ENCODE data around the gene IFITM1. TPM values are rescaled to one million over a fixed set of nuclear protein-coding genes. Genes with fewer than 3 reads are reported as not detected.

Gene IFITM1
- total RNA-seq, 1 donor = 64.4 TPM

DNA sequence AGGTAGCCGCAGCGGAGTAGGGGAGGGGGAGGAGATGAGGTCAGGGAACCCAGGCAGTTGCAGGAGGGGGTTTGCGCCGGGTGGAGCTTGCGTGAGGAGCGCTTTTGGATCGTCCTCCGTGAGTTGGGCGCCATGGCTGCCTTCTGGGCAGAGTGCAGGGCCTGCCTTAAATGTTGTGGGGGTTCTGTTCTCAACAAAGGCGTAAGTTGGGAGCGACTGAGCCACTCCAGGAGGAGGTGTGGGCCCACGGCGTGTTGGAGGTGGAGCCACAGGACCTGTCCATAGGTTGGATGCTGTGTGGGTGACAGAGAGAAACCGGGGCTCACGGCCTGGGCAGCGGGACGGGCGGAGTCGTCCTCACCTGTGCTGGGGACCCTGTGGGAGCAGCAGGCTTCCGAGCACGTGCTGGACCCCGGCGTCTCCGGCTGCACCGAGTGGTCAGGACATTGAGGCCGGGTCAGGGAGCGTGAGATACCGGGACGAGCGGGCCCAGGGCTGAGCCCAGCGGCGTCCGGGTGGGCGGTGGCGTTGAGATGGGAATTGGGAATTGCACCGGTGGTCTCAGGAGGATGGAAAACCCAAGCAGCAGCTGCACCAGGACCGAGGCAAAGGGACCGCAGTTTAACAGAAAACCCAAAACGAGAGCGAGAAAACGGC, 25.9 kb upstream of the IFITM1 start:
- Histone ChIP-seq H3K27ac (ENCODE audit: low read depth, low read length) (no peak overlapping the region), H3K4me2 (ENCODE audit: insufficient read depth, low read length) (peak overlapping the region; percentile 79), H2AFZ (ENCODE audit: low read length) (peak overlapping the region; percentile 23), H3K9me3 (ENCODE audit: low read depth, low read length) (no peaks in the 10 kb centered on the region), H4K20me1 (ENCODE audit: insufficient read depth, low read length) (no peaks in the 10 kb centered on the region), H3K4me1 (ENCODE audit: insufficient read depth, low read length) (peaks cover 4% of the 10 kb centered on the region), H3K4me3 (ENCODE audit: insufficient read depth, low read length) (peak overlapping the region; percentile 67), H3K79me2 (ENCODE audit: insufficient read depth, low read length) (no peaks in the 10 kb centered on the region), H3K27me3 (ENCODE audit: insufficient read depth, low read length) (peaks cover 15% of the 10 kb centered on the region), H3K36me3 (ENCODE audit: insufficient read depth, low read length) (no peaks in the 10 kb centered on the region)
- peak; percentile 65 for DNase-seq (ENCODE audit: insufficient read length, low spot score, missing footprints)
- TF ChIP-seq, protein P1, sequence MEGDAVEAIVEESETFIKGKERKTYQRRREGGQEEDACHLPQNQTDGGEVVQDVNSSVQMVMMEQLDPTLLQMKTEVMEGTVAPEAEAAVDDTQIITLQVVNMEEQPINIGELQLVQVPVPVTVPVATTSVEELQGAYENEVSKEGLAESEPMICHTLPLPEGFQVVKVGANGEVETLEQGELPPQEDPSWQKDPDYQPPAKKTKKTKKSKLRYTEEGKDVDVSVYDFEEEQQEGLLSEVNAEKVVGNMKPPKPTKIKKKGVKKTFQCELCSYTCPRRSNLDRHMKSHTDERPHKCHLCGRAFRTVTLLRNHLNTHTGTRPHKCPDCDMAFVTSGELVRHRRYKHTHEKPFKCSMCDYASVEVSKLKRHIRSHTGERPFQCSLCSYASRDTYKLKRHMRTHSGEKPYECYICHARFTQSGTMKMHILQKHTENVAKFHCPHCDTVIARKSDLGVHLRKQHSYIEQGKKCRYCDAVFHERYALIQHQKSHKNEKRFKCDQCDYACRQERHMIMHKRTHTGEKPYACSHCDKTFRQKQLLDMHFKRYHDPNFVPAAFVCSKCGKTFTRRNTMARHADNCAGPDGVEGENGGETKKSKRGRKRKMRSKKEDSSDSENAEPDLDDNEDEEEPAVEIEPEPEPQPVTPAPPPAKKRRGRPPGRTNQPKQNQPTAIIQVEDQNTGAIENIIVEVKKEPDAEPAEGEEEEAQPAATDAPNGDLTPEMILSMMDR (IDR thresholded peaks at IDR 0.05; ENCODE audit: extremely low read depth, low read depth, low read length) = no peak

DNA sequence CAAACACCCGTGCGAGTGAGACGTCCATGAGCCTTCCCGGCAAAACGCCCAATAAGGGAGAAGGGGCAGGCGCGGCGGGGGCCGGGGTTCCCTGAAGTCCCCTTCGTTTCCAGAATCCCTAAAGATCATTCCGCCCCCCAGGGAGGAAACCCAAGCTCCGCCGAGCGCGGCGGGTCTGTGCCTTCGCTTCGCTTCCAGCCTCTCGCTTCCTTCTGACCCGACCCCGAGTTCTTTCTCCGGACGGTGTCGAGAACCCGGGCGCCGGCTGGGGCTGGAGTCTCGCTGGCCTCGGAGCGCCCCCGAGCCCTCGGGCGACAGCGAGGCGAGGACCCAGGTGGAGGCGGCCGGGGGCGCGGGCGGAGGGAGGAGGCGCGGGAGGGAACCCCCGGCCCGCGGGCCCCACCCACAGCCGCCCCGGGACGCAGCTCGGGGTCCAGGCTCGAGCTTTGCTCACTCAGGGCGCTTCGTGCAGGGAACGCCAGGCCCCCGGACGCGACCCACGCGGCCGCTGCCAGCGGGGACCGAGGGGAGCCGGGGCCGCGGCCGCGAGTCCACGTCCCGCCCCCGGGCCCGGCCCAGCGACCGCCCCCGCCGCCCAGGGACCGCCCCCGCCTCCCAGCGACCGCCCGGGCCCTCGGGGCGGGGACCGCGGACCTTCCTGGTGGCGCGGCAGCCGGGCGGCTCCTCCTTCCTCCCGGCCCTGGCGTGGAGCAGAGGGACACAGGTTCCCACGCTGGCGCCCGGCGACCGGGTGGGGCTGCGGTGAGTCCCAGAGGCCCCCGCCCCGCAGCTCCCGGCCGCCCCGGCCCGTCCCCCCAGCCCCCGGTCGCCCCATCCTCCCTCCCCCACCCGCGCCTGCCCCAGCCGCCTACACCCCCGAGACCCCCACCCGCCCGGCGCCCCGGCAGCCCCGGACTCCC, 25.1 kb upstream of the IFITM1 start, which contains the start of gene PGGHG:
Gene PGGHG, plus strand, starts transcription at position 649 of the 920 bp plus-strand sequence. CDS start 691 bp downstream, outside the sequence.
- H2AFZ ChIP-seq (ENCODE audit: low read length) = peak within 1 kb of the TSS; percentile 23
- peaks cover 14% of the 10 kb centered on the region for H3K27me3 ChIP-seq (ENCODE audit: insufficient read depth, low read length)
- peak within 1 kb of the TSS; percentile 79 for H3K4me2 ChIP-seq (ENCODE audit: insufficient read depth, low read length)
- no peaks in the 10 kb centered on the region for H3K9me3 ChIP-seq (ENCODE audit: low read depth, low read length)
- no peaks in the 10 kb centered on the region for H4K20me1 ChIP-seq (ENCODE audit: insufficient read depth, low read length)
- H3K36me3 ChIP-seq (ENCODE audit: insufficient read depth, low read length) = no peaks in the 10 kb centered on the region
- TF ChIP-seq, protein P1 (IDR thresholded peaks at IDR 0.05; ENCODE audit: extremely low read depth, low read depth, low read length) = no peak
- H3K27ac ChIP-seq (ENCODE audit: low read depth, low read length) = no peak within 1 kb of the TSS
- H3K79me2 ChIP-seq (ENCODE audit: insufficient read depth, low read length) = no peaks in the 10 kb centered on the region
- peaks cover 4% of the 10 kb centered on the region for H3K4me1 ChIP-seq (ENCODE audit: insufficient read depth, low read length)
- peak; percentile 99 for DNase-seq (ENCODE audit: insufficient read length, low spot score, missing footprints)
- H3K4me3 ChIP-seq (ENCODE audit: insufficient read depth, low read length) = peak within 1 kb of the TSS; percentile 67

DNA sequence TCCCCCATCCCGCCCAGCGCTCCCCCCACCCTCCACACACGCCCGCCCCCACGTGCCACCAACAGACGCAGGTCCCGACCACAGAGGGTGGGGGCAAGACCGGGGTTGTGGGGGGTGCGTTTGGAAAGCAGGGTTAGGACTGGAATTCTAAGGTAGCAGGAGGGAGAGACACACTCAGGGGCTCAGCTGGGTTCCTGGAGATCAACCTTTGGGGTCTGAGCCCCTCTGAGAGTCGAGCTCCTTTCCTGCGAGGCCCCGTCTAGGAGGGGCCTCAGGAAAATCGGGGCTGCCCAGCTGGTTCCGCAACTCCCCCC, 24.5 kb upstream of the IFITM1 start:
- TF ChIP-seq, protein P1 (IDR thresholded peaks at IDR 0.05; ENCODE audit: extremely low read depth, low read depth, low read length) = no peak

More for the DNA sequence above, 24.5 kb upstream of the IFITM1 start:
- peaks cover 14% of the 10 kb centered on the region for H3K27me3 ChIP-seq (ENCODE audit: insufficient read depth, low read length)
- no peaks in the 10 kb centered on the region for H3K36me3 ChIP-seq (ENCODE audit: insufficient read depth, low read length)
- H3K27ac ChIP-seq (ENCODE audit: low read depth, low read length) = no peak overlapping the region
- H3K4me1 ChIP-seq (ENCODE audit: insufficient read depth, low read length) = peaks cover 4% of the 10 kb centered on the region
- peak overlapping the region; percentile 65 for H3K4me2 ChIP-seq (ENCODE audit: insufficient read depth, low read length)
- no peaks in the 10 kb centered on the region for H3K79me2 ChIP-seq (ENCODE audit: insufficient read depth, low read length)
- peak; percentile 93 for DNase-seq (ENCODE audit: insufficient read length, low spot score, missing footprints)
- no peak overlapping the region for H3K4me3 ChIP-seq (ENCODE audit: insufficient read depth, low read length)
- H4K20me1 ChIP-seq (ENCODE audit: insufficient read depth, low read length) = no peaks in the 10 kb centered on the region
- no peaks in the 10 kb centered on the region for H3K9me3 ChIP-seq (ENCODE audit: low read depth, low read length)
- no peak overlapping the region for H2AFZ ChIP-seq (ENCODE audit: low read length)
